Left ventricle myocardium inferior (tissue), 1 donor: Measurements from ENCODE around the gene SMG7. TPM values are rescaled to one million over a fixed set of nuclear protein-coding genes. Genes with fewer than 3 reads are reported as not detected.

Source experiments
- DNase-seq: peaks from one replicate; pipeline ENCODE4 v3.0.0-alpha.2; 2020
- H3K27ac ChIP-seq: fragments of 200-600 bp; replicated peaks from 2 replicates; pipeline ENCODE4 v1.8.0; 2021
- H3K27me3 ChIP-seq: fragments of 200-600 bp; 2 replicates; pipeline ENCODE4 v1.8.0; 2021; ENCODE audit warnings: low read depth
- H3K36me3 ChIP-seq: fragments of 200-600 bp; 2 replicates; pipeline ENCODE4 v1.8.0; 2021
- H3K4me1 ChIP-seq: fragments of 200-600 bp; 2 replicates; pipeline ENCODE4 v1.8.0; 2021
- H3K4me3 ChIP-seq: fragments of 200-600 bp; 2 replicates; pipeline ENCODE4 v1.8.0; 2021; ENCODE audit warnings: mild to moderate bottlenecking, moderate library complexity
- H3K9me3 ChIP-seq: fragments of 200-600 bp; replicated peaks from 2 replicates; pipeline ENCODE4 v1.8.0; 2021
- intact Hi-C: fragments of 100-400 bp; cut with micrococcal nuclease; formaldehyde crosslinking; loops from one replicate; pipeline ENCODE4 v1.11.0; 2022
- total RNA-seq: library from RNA; stranded (reverse); fragmentation: NEBNext Ultra II Directional; extraction: Animal tissue kit (Norgen Biotek cat#: 25700); gene quantifications from one replicate; pipeline ENCODE4 v1.2.1, GENCODE V29; 2021
- TF ChIP-seq, protein P1 (sequence below): fragments of 200-600 bp; IDR thresholded peaks from 2 replicates; pipeline ENCODE4 v1.8.0; 2021; ENCODE audit warnings: antibody characterized with exemption, mild to moderate bottlenecking, borderline replicate concordance
- donor health status: DM: no; HTN: yes; CAD: no; lungs with severe emphysema.

SMG7 gene
- total RNA-seq, 1 donor from 2014 or later: 41.6 TPM

DNA sequence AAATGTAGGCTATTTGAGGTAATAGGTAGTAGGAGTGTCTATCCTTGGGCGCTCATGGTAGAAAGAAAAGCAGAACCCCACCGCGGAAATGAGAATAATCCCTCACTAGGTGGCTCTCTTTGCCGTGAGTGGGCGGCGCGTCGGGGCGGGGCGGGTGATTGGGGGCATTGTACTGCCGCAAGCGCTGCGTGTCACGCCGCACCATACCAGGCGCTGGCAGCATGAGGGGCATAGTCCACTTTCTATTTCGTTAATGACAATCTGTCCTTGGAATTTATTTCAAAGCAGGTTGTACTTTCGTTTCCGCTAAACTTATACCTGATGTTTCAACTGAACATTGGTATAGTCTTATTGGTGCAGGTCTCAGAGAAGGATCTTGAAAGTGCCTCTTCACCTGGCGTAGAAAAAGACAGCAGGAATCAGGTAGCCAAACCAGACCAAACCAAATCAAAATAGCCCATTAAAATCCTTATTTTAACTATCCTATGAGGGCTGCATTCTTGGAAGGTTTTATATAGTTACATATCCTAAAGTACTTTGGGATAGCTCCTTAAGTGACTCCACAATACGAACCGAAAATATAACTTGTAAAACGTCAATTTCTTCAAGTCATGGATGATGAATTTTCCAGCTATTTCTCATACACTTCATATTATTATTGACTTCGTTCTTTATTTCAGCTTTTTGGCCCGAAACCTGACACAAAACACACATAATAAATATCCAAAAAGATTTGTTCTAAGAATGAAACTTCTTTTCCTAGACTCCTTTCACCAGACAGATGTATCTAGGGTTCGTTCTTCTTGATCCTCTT, 1.9 kb upstream of the SMG7 start:
- no peaks in the 10 kb centered on the region for H3K27me3 ChIP-seq
- no peaks in the 10 kb centered on the region for H3K36me3 ChIP-seq
- peak overlapping the region; percentile 98 for H3K4me3 ChIP-seq
- DNase-seq: peak; percentile 86
- TF ChIP-seq, protein P1, sequence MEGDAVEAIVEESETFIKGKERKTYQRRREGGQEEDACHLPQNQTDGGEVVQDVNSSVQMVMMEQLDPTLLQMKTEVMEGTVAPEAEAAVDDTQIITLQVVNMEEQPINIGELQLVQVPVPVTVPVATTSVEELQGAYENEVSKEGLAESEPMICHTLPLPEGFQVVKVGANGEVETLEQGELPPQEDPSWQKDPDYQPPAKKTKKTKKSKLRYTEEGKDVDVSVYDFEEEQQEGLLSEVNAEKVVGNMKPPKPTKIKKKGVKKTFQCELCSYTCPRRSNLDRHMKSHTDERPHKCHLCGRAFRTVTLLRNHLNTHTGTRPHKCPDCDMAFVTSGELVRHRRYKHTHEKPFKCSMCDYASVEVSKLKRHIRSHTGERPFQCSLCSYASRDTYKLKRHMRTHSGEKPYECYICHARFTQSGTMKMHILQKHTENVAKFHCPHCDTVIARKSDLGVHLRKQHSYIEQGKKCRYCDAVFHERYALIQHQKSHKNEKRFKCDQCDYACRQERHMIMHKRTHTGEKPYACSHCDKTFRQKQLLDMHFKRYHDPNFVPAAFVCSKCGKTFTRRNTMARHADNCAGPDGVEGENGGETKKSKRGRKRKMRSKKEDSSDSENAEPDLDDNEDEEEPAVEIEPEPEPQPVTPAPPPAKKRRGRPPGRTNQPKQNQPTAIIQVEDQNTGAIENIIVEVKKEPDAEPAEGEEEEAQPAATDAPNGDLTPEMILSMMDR: peak; percentile 73
- intact Hi-C loops: loop anchor here (10.0 kb wide), 1 partner anchor 164 kb away; the partner anchor contains the start of gene ARPC5
- H3K4me1 ChIP-seq: peaks cover 45% of the 10 kb centered on the region
- H3K27ac ChIP-seq: peak overlapping the region; percentile 99
- H3K9me3 ChIP-seq: no peaks in the 10 kb centered on the region

DNA sequence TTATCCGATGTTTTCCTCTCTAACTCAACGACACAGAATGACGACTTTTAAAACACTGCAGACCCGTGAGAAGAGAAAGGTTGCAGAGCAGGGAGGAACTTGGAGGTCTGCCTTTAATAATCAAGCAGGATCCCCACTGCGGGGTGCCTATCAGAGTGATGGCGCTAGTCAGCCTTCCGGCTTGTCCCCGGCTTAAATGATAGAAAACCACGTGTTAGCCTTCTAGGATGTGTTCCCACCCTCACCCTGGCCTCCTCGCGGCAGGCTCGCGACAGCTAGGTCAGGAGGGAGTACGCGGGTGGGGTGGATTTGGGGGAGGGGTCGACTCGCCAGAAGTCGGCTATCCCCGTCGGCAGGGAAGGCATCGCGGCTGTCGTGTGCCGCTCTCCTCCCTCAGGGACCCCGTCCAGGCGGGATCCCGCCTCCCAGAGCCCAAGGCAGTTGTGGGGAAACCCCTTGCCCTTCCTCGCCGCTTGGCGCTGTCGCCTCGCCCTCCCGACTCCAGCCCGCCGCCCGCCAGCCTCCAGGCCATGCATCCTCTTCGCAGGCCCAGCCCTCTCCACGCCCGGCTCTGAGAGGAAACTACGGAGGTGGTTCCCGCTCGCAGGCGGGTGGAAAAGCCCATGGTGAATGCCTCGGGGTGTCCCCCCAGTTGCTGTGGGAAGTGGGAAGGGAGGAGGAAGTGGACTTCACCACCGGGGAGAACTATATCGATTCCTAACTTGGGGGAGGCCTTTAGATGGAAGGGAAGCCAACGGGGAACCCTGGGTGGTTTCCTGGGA, 1.1 kb upstream of the SMG7 start:
- Histone ChIP-seq H3K9me3 (no peaks in the 10 kb centered on the region), H3K27me3 (no peaks in the 10 kb centered on the region), H3K4me3 (peak overlapping the region; percentile 98), H3K36me3 (no peaks in the 10 kb centered on the region), H3K4me1 (peaks cover 53% of the 10 kb centered on the region), H3K27ac (peak overlapping the region; percentile 99)
- peak; percentile 75 for DNase-seq
- intact Hi-C loops: loop anchor here (10.0 kb wide), 1 partner anchor 164 kb away; the partner anchor contains the start of gene ARPC5
- TF ChIP-seq, protein P1: no peak

DNA sequence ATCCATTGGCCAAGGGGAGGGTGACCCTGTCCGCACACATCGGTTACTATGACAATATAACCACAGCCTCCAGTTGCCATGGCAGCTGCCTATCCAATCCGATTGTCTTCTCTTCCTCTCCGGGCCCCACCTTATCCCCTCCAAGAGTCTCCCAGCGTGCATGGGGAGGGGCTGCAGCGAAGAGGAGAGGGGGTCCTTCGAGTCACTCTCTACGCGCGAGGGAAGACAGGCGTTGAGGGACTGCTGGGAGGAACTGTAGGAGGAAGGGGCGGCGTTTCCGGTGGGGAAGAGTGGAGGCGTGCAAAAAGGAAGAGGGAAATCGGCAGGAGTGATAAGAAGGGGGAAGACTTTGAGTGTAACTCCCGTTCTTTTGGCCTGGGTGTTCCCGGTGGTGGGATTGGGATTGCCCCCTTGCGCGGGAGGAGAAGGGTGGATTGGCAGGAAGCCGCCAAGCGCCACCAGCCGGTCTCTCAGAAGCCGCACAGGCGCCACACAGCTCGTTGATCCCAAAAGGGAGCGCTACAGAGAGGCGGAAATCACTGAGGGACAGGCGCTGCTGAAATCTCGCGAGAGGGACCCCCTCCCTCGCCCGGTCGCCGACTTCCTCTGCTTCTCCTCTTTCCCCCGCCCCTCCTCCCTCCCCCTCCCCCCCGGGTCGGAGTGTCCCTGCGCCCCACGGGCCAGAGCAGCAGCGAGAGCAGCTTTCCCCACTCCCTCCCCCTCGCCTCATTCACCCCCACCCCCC, 384 bp upstream of the SMG7 start:
- DNase-seq: peak; percentile 99
- Histone ChIP-seq H3K4me3 (peak overlapping the region; percentile 98), H3K36me3 (no peaks in the 10 kb centered on the region), H3K27ac (peak overlapping the region; percentile 99), H3K27me3 (no peaks in the 10 kb centered on the region), H3K4me1 (peaks cover 61% of the 10 kb centered on the region), H3K9me3 (no peaks in the 10 kb centered on the region)
- intact Hi-C loops: loop anchor here (10.0 kb wide), 1 partner anchor 163 kb away; the partner anchor contains the start of gene ARPC5
- TF ChIP-seq, protein P1: peak; percentile 35

DNA sequence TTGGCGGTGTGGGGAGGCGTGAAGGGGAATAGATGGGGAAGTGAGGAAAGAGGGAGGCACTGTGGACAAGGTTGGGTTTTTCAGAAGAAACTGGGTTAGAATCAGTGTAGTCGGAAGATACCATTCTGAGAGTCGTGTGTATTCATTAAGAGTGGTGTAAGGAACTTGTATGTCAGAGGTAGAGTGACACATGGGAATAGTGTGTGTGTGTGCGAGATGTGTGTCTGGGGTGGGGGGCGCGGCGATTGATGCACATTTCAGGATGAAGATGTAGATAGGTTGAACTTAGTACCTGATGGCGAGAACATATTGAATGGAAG, 878 bp downstream of the SMG7 start:
- Histone ChIP-seq H3K27ac (peak overlapping the region; percentile 99), H3K27me3 (no peaks in the 10 kb centered on the region), H3K4me1 (peaks cover 74% of the 10 kb centered on the region), H3K9me3 (no peaks in the 10 kb centered on the region), H3K4me3 (peak overlapping the region; percentile 98), H3K36me3 (no peaks in the 10 kb centered on the region)
- no peak for DNase-seq
- TF ChIP-seq, protein P1: no peak
- intact Hi-C loops: loop anchor here (10.0 kb wide), 1 partner anchor 162 kb away; the partner anchor contains the start of gene ARPC5

DNA sequence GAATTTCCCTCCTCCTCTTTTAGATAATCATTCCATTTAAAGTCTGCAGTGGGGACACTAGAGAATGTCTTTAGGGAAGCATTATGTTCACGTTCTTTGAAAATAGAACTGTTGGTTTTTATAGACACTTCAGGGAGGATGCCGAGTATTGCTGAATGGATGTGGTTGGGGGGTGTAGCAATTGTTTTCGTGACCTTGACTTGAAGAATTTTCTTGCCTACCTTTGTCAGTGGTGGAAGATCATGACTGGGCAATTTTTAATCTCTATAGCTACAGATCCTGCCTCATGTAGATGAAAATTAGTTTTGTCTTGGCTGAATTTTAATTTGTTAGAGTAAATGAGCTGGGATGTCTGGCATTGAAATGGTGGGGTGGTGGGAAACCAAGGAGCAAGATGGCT, 3.8 kb downstream of the SMG7 start:
- DNase-seq: no peak
- Histone ChIP-seq H3K27ac (no peak overlapping the region), H3K4me3 (no peak overlapping the region), H3K36me3 (no peaks in the 10 kb centered on the region), H3K9me3 (no peaks in the 10 kb centered on the region), H3K4me1 (peaks cover 92% of the 10 kb centered on the region), H3K27me3 (no peaks in the 10 kb centered on the region)
- TF ChIP-seq, protein P1: no peak
- intact Hi-C loops: loop anchor here (10.0 kb wide), 1 partner anchor 159 kb away; the partner anchor contains the start of gene ARPC5
